ENCODE data around the gene PFDN2. TPM values are rescaled to one million over a fixed set of nuclear protein-coding genes. Genes with fewer than 3 reads are reported as not detected.

PFDN2 gene
- total RNA-seq, 2 donors from 2014 or later = 34.5 to 37.1 TPM

DNA sequence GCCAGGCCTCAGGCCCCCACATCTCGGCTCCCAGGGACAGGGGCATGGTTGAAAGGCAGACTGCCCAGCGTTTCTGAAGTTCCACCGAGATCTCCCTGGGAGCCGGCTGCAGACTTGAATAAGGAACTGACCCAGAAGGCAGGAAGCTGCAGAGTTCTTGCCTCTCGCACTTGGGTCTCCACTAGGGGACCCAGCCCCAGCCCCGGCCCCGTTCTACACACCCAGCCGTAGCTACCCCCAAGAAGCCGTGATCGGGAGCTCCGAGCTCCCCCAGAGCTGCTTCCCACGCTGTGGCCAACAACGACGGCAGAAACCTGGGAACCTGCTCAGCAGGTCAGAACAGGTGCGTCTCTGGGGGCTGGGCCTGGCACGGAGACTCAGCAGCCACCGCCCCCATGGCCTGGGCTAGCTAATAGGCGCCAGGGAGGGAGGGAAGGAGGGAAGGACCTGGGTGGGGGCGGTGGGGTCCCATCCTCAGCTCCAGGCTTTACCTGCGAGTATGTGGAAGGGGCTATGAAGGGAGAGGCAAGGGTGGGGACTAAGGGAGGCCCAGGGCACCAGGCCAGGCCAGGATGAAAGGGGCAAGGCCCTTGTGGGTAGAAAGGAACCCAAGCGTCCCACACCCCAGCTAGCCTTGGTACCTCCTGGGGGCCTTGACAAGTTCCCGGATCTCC is 28.4 kb downstream of the PFDN2 start, which contains the start of gene NECTIN4:
Gene NECTIN4, minus strand, starts transcription at position 308 of the 674 bp plus-strand sequence. Its CDS starts 262 bp downstream, at position 46.
- ATAC-seq (no peak), DNase-seq (no peak)
- Mint-ChIP-seq H3K27me3 (no peaks in the 10 kb centered on the region), H3K27ac (peak within 1 kb of the TSS; percentile 39), H3K36me3 (ENCODE audit: low read depth) (peaks cover 3% of the 10 kb centered on the region), H3K4me3 (no peak within 1 kb of the TSS), H3K4me1 (peaks cover 9% of the 10 kb centered on the region)
- no peaks in the 10 kb centered on the region for H3K9me3 ChIP-seq (ENCODE audit: control insufficient read depth, low read length, poor library complexity, severe bottlenecking)

DNA sequence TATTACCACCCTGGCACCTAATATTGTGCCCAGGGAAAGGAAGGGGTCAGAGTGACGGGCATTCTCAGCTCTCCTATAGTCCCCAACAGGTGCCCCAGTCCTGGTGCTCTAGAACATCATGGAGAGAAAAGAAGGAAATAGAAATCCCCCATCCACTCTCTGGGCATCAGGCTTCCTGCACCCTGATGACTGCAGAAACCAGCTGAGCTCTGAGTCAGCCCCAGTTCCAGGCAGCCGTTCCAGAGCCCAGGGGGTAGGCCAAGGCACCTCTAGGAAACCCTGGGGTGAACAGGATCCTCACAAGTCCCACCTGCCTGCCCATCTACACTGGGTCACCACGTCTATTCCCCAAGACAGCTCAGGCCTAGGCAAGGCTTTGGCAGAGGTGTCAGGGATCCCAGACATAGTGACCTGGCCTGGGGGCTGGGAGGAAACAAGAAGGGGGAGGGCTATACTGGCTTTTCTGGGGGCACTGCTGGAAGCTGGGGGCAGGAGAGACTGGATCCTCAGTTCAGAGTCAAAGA is 29.2 kb downstream of the PFDN2 start:
- DNase-seq (no peak), ATAC-seq (no peak)
- H3K4me1 Mint-ChIP-seq = peaks cover 11% of the 10 kb centered on the region
- H3K27ac Mint-ChIP-seq = peak overlapping the region; percentile 39
- no peaks in the 10 kb centered on the region for H3K9me3 ChIP-seq (ENCODE audit: control insufficient read depth, low read length, poor library complexity, severe bottlenecking)
- H3K36me3 Mint-ChIP-seq (ENCODE audit: low read depth) = peaks cover 3% of the 10 kb centered on the region
- no peak overlapping the region for H3K4me3 Mint-ChIP-seq
- H3K27me3 Mint-ChIP-seq = no peaks in the 10 kb centered on the region

DNA sequence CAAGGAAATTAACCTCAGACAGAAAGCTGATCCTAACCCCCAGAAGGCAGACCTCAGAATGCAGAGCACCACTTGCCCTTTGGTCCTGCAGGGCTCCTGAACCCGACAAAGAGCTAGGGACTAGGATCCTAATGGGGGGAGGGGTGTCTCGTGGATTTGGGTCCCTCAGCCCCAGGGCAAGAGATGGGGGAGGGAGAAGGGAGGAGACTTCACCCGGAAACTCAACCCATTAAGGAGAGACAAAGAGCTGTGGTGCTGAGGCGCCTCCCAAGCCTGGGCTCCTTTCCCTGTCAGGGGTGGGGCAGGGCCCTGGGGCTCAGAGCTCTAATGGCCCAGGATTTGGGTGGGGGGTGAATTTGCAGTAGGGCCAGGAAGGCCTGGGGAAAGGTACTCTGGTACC is 31.4 kb downstream of the PFDN2 start:
- Mint-ChIP-seq H3K27me3 (no peaks in the 10 kb centered on the region), H3K27ac (peak overlapping the region; percentile 69), H3K4me1 (peaks cover 14% of the 10 kb centered on the region), H3K36me3 (ENCODE audit: low read depth) (peaks cover 3% of the 10 kb centered on the region), H3K4me3 (no peak overlapping the region)
- no peaks in the 10 kb centered on the region for H3K9me3 ChIP-seq (ENCODE audit: control insufficient read depth, low read length, poor library complexity, severe bottlenecking)
- DNase-seq (no peak), ATAC-seq (no peak)

DNA sequence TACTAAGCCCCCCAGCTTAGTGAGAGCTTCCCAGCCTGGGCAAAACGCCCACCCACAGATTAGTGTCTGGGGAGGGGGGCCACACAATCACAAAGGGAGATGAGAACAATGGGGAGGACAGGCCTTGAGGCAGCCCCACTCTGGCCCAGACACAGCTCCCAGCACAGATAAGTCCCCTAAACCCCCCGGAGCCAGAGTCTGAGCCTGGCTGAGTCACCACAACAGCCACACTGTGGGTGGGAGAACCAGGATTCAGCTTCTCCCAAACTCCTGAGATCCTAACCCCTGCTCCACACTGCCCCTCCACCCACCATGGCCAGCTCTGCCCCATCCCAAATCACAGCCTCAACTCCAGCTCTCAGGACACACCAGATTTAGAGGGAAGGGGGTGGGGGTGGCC is 32.7 kb downstream of the PFDN2 start:
- ATAC-seq (no peak), DNase-seq (no peak)
- peaks cover 3% of the 10 kb centered on the region for H3K36me3 Mint-ChIP-seq (ENCODE audit: low read depth)
- H3K27me3 Mint-ChIP-seq = no peaks in the 10 kb centered on the region
- no peaks in the 10 kb centered on the region for H3K9me3 ChIP-seq (ENCODE audit: control insufficient read depth, low read length, poor library complexity, severe bottlenecking)
- H3K27ac Mint-ChIP-seq = no peak overlapping the region
- H3K4me3 Mint-ChIP-seq = no peak overlapping the region
- peaks cover 16% of the 10 kb centered on the region for H3K4me1 Mint-ChIP-seq

DNA sequence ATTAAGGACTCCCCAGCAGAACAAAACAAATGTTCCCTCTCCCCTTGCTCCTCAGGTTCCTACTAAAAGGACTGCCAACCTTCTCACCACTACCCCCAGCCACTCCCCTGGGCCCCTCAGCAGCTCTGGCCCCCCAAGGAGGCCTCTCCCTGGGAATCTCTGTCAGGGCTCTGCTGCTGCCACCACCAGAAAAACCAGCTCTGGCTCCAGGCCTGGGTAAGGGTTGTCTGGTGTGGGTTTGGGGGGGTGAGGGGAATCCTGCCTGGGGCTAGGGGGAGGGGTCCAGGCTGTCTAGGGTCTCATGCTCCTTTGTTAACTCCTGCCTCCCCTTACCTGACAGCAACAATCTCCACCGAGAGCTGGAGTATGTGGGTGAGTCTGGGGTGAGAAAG is 33.2 kb downstream of the PFDN2 start:
- Mint-ChIP-seq H3K36me3 (ENCODE audit: low read depth) (peaks cover 3% of the 10 kb centered on the region), H3K27ac (no peak overlapping the region), H3K4me3 (no peak overlapping the region), H3K27me3 (no peaks in the 10 kb centered on the region), H3K4me1 (peaks cover 18% of the 10 kb centered on the region)
- no peak for ATAC-seq
- H3K9me3 ChIP-seq (ENCODE audit: control insufficient read depth, low read length, poor library complexity, severe bottlenecking) = no peaks in the 10 kb centered on the region
- no peak for DNase-seq

DNA sequence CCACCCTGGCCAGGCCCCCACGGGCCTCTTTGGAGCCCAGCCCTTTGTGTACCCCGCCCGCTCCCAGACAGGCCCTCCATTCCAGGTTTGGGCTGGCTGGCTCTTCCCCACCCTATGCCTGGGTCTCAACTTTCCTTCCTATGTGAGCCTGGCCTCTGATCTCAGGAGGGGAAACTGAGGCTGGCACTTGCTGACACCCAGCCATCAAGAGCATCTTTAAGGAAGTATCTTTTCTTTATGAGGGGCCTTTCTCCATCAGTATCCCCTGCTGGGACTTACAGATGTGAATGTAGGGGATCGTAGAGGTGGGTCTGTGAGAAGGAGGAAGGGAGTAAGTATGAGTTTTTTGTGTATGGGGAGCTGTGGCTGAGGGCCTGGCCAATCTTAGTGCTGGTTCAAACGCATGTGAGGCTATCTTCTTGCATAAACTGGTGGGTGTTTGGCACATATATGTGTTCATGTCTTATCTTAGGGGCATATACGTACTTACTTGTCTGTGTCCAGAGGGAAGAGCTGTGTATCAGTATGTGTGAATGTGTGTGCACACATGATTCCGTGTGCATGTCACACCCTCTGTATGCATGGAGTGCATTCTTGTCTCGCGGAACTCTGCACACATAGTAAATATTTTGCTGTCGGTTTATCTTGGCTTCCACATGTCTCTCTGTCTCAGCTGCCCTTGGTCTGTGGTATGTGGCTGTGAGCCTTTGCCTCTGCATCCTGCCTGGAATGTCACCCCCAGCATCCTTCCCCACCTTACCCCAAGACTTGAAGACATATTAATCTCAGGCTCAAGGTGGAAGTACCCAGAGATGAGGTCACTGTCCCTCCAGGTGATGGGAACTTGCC is 33.9 kb downstream of the PFDN2 start:
- no peak overlapping the region for H3K27ac Mint-ChIP-seq
- H3K27me3 Mint-ChIP-seq = no peaks in the 10 kb centered on the region
- DNase-seq = no peak
- H3K4me1 Mint-ChIP-seq = peaks cover 18% of the 10 kb centered on the region
- H3K36me3 Mint-ChIP-seq (ENCODE audit: low read depth) = peaks cover 3% of the 10 kb centered on the region
- ATAC-seq = no peak
- no peaks in the 10 kb centered on the region for H3K9me3 ChIP-seq (ENCODE audit: control insufficient read depth, low read length, poor library complexity, severe bottlenecking)
- no peak overlapping the region for H3K4me3 Mint-ChIP-seq

DNA sequence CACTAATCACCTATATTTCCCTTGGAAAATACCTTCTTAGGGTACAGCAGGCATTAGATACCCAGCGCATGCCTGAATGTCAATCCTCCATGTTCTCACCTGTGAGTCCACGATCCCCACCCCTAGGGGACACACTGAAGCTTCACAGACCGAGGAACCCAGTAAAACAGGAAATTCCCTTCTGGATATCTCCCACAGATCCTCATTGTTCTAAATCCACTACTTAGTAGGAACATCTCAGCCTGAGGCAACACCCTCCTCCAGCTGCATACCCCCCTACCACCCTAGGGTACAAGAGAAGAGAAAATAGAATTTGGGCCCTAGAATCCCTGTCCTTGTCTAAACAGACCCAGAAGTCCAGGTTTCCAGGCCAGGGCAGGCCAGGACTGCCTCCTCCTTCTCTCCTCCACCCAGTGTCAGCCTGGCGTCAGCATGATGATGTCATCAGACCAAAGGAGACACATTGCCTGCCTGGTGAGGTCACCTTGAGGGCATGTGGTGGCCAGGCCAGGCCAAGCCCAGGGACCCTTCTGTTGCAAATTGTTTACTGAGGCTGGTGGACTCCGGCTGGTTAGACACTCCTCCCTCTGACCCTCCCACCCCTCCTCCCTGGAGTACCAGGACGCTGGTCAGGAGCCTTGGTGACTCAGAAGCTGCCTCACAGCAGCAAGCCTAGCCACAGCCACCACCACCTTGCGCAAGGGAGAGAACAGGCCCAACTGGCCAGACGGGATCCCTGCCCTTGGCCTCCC is 34.7 kb downstream of the PFDN2 start:
- ATAC-seq = peak; percentile 62
- no peak for DNase-seq
- Mint-ChIP-seq H3K4me1 (peaks cover 18% of the 10 kb centered on the region), H3K4me3 (no peak overlapping the region), H3K27me3 (no peaks in the 10 kb centered on the region), H3K27ac (no peak overlapping the region), H3K36me3 (ENCODE audit: low read depth) (peaks cover 3% of the 10 kb centered on the region)
- H3K9me3 ChIP-seq (ENCODE audit: control insufficient read depth, low read length, poor library complexity, severe bottlenecking) = no peaks in the 10 kb centered on the region

DNA sequence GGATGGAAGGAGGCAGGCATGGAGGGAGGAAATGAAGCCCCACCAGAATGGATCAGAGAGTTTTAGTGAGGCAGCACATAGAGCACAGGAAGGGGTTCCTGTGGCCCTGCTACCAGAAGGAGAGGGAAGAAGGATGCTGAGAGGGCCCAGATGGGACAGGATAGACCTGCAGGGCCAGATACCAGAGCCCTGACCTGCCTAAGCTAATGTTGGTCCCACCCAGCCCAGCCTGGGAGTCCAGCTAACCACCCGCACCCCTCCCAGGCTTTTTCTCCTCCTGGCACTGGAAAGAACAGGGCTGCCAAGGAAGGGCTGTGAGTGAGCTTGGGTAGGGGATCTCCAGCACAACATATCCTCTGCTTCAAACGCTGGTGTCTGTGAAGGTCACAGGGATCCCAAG is 35.4 kb downstream of the PFDN2 start:
- peaks cover 16% of the 10 kb centered on the region for H3K4me1 Mint-ChIP-seq
- peaks cover 3% of the 10 kb centered on the region for H3K36me3 Mint-ChIP-seq (ENCODE audit: low read depth)
- H3K27ac Mint-ChIP-seq = no peak overlapping the region
- no peaks in the 10 kb centered on the region for H3K9me3 ChIP-seq (ENCODE audit: control insufficient read depth, low read length, poor library complexity, severe bottlenecking)
- DNase-seq (no peak), ATAC-seq (no peak)
- no peak overlapping the region for H3K4me3 Mint-ChIP-seq
- H3K27me3 Mint-ChIP-seq = no peaks in the 10 kb centered on the region

DNA sequence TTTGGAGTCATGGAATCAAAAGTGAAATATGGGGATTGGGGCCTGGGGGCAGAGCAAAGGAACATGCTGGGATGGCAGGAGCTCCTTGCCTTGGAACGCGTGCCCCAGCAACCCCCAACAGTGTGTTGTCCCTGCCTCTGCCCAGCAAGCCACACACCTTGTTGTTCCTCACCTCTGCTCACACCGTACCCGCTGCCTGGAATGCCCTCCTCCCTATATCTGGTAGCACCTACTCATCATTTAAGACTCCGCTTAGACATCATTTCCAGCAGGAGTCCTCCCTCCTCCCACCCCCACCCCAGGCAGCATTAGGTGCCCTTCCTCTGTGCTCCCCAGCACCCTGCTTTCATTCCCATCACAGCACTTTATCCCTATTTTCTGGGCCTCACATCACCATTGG is 36.3 kb downstream of the PFDN2 start:
- DNase-seq (no peak), ATAC-seq (no peak)
- Mint-ChIP-seq H3K27ac (no peak overlapping the region), H3K4me3 (no peak overlapping the region), H3K36me3 (ENCODE audit: low read depth) (peaks cover 3% of the 10 kb centered on the region), H3K4me1 (peaks cover 15% of the 10 kb centered on the region), H3K27me3 (no peaks in the 10 kb centered on the region)
- H3K9me3 ChIP-seq (ENCODE audit: control insufficient read depth, low read length, poor library complexity, severe bottlenecking) = no peaks in the 10 kb centered on the region

DNA sequence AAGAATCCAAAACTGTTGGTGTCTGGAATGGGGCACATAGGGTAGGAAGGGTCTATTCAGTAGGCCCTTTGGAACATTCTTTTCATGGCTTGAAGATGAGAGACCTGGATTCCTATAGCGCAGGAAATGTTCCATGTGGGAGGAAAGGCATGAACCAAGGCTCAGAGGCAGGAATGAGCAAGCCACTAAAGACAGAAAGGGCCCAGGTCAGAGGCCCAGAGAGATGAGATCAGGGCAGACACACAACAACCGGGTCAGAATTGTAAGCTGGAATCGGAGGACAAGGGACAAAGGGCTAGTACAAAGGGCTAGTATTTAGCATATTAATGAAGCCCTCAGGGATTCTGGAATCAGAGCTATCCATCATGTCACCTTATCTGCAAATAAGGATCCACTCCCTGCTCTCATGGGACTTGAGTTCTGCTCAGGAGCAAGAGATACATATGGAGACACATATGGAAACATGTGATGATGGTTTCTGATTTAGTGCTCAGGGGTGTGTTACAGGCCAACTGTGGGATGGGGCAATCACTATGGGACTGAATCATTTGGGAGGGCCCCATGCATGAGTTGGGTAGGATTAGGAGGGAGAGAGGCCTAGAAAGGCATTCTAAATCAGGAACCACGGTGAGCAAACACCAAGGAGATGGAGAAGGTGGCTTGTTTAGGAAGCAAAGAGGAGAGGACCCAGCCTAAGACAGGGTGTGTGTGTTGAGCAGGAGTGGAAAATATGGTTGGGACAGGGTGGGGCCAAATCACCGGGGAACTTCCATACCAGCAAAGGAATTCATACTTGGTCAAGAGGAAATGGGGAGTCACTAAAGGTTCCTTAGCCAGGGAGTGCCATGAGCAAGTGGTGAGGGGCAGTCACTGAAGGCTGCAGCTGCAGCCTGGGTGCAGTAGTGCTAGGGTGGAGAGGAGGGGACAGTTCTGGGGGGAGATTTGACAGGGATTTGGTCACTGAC is 37.1 kb downstream of the PFDN2 start:
- Mint-ChIP-seq H3K4me3 (no peak overlapping the region), H3K27me3 (no peaks in the 10 kb centered on the region), H3K36me3 (ENCODE audit: low read depth) (no peaks in the 10 kb centered on the region), H3K4me1 (peaks cover 13% of the 10 kb centered on the region), H3K27ac (no peak overlapping the region)
- DNase-seq (no peak), ATAC-seq (no peak)
- no peaks in the 10 kb centered on the region for H3K9me3 ChIP-seq (ENCODE audit: control insufficient read depth, low read length, poor library complexity, severe bottlenecking)

DNA sequence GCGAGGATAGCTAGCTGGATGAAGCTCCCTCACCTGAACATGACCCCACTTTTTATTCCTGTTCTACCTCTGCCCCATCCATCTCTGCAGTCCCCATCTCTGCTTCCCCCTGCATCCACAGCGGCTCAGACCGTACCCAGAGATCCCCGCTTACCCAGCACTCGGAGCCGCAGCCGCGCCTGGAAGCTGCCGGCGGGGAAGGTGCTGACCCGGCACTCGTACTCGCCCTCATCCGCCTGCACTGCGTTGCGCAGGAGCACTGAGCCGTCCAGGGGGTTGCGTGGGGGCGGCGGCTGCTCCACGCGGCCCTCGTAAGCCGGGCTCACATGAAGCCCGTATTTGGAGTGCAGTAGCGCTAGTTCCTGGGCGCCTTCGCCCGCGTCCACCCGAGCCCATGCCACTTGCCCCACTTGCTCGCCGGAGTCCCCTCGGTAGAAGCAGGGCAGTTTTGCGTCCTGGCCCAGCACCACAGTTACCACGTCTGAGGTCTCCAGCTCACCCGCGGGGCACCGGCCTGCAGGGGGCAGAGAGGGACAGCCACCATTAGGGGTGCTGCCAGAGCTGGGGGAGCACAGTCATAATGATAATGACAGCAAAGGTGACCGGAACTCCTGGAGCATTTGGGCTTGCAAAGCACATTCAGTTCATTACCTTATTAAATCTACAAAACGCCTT is 38.3 kb downstream of the PFDN2 start:
- no peaks in the 10 kb centered on the region for H3K27me3 Mint-ChIP-seq
- DNase-seq (no peak), ATAC-seq (no peak)
- H3K4me1 Mint-ChIP-seq = peaks cover 13% of the 10 kb centered on the region
- H3K4me3 Mint-ChIP-seq = no peak overlapping the region
- no peak overlapping the region for H3K27ac Mint-ChIP-seq
- no peaks in the 10 kb centered on the region for H3K9me3 ChIP-seq (ENCODE audit: control insufficient read depth, low read length, poor library complexity, severe bottlenecking)
- no peaks in the 10 kb centered on the region for H3K36me3 Mint-ChIP-seq (ENCODE audit: low read depth)

DNA sequence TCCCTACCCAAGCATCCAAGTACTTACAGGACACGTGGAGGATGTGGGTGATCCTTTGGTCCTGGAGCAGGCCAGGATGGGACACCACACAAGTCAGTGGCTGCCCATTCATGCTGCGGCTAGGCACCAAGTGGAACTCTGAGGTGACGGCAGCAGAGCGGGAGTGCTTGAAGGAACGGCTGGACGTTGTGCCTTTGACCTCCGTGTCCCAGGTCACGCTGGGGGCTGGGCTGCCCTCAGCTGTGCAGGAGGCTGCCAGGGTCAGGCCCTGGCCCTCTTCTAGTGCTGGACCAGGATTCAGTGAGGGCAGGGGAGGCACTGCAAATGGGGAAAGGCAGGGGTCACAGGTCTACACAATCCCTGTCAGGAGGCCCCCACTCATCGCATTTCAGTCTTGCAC is 40.4 kb downstream of the PFDN2 start:
- H3K4me3 Mint-ChIP-seq = no peak overlapping the region
- no peaks in the 10 kb centered on the region for H3K36me3 Mint-ChIP-seq (ENCODE audit: low read depth)
- ATAC-seq (no peak), DNase-seq (no peak)
- H3K9me3 ChIP-seq (ENCODE audit: control insufficient read depth, low read length, poor library complexity, severe bottlenecking) = no peaks in the 10 kb centered on the region
- H3K27ac Mint-ChIP-seq = no peak overlapping the region
- H3K27me3 Mint-ChIP-seq = no peaks in the 10 kb centered on the region
- H3K4me1 Mint-ChIP-seq = peaks cover 16% of the 10 kb centered on the region
